Neural cell (in vitro differentiated cells): Measurements from ENCODE around the gene KRTAP15-1.

Source experiments
- POLR2AphosphoS5 ChIP-seq: IDR thresholded peaks from 2 replicates; pipeline ENCODE4 v1.6.1; 2012
- RAD21 ChIP-seq: fragments of 450-650 bp; conservative IDR thresholded peaks from 2 replicates; pipeline ENCODE4 v1.6.1; 2014; ENCODE audit warnings: antibody characterized with exemption, mild to moderate bottlenecking, moderate library complexity
- SMC3 ChIP-seq: fragments of 450-650 bp; conservative IDR thresholded peaks from 2 replicates; pipeline ENCODE4 v1.6.1; 2014; ENCODE audit warnings: antibody characterized with exemption, mild to moderate bottlenecking, moderate library complexity; ENCODE audit not compliant: poor library complexity
- TAF1 ChIP-seq: IDR thresholded peaks from 2 replicates; pipeline ENCODE4 v1.6.1; 2012; ENCODE audit warnings: low read depth
- TF ChIP-seq, protein P1 (sequence below): fragments of 450-650 bp; IDR thresholded peaks from 2 replicates; pipeline ENCODE4 v1.5.1; 2014; ENCODE audit warnings: antibody characterized with exemption, mild to moderate bottlenecking, moderate library complexity; ENCODE audit not compliant: poor library complexity, severe bottlenecking
- TF ChIP-seq, protein P2 (sequence below): IDR thresholded peaks from 2 replicates; pipeline ENCODE4 v1.6.1; 2012; ENCODE audit warnings: borderline replicate concordance

DNA sequence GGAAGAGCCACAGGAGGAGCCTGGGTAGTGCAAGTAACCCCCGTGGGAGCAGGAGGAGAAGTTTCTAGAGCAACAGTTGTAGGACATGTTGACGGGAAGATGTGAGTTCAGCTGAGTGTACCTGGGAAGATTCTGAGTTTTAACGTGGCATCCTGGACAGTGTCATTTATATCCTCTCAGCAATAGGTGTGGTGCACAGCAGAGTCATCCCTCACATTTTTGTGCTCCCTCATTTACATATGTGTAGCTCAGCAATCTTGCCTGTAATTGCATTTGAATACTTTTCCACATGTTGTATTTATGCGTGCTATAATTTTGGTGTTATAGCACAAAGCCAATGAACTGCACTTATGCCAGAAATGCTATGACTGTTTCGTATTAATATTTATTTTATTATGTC lies 14.2 kb upstream of the KRTAP15-1 start, which contains the start of gene KRTAP13-3:
- TF ChIP-seq, protein P1, sequence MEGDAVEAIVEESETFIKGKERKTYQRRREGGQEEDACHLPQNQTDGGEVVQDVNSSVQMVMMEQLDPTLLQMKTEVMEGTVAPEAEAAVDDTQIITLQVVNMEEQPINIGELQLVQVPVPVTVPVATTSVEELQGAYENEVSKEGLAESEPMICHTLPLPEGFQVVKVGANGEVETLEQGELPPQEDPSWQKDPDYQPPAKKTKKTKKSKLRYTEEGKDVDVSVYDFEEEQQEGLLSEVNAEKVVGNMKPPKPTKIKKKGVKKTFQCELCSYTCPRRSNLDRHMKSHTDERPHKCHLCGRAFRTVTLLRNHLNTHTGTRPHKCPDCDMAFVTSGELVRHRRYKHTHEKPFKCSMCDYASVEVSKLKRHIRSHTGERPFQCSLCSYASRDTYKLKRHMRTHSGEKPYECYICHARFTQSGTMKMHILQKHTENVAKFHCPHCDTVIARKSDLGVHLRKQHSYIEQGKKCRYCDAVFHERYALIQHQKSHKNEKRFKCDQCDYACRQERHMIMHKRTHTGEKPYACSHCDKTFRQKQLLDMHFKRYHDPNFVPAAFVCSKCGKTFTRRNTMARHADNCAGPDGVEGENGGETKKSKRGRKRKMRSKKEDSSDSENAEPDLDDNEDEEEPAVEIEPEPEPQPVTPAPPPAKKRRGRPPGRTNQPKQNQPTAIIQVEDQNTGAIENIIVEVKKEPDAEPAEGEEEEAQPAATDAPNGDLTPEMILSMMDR, result no peak
- TF ChIP-seq POLR2AphosphoS5 (no peak), TAF1 (no peak), SMC3 (no peak), RAD21 (no peak)
- TF ChIP-seq, protein P2, sequence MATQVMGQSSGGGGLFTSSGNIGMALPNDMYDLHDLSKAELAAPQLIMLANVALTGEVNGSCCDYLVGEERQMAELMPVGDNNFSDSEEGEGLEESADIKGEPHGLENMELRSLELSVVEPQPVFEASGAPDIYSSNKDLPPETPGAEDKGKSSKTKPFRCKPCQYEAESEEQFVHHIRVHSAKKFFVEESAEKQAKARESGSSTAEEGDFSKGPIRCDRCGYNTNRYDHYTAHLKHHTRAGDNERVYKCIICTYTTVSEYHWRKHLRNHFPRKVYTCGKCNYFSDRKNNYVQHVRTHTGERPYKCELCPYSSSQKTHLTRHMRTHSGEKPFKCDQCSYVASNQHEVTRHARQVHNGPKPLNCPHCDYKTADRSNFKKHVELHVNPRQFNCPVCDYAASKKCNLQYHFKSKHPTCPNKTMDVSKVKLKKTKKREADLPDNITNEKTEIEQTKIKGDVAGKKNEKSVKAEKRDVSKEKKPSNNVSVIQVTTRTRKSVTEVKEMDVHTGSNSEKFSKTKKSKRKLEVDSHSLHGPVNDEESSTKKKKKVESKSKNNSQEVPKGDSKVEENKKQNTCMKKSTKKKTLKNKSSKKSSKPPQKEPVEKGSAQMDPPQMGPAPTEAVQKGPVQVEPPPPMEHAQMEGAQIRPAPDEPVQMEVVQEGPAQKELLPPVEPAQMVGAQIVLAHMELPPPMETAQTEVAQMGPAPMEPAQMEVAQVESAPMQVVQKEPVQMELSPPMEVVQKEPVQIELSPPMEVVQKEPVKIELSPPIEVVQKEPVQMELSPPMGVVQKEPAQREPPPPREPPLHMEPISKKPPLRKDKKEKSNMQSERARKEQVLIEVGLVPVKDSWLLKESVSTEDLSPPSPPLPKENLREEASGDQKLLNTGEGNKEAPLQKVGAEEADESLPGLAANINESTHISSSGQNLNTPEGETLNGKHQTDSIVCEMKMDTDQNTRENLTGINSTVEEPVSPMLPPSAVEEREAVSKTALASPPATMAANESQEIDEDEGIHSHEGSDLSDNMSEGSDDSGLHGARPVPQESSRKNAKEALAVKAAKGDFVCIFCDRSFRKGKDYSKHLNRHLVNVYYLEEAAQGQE, result no peak
